AG10803 (cell line): ENCODE data around the gene PIK3R6.
"Not testable (repeated sequence)": the region's sequence is repeated elsewhere in the genome, so short reads cannot be mapped to it uniquely, and the experiment has no call there.

Experiments
- DNase-seq: peaks from one replicate; pipeline ENCODE4 v3.0.0; 2010; ENCODE audit warnings: low read depth
- H3K4me3 ChIP-seq: 2 replicates; pipeline ENCODE4 v1.5.1; 2011; ENCODE audit warnings: mild to moderate bottlenecking, low read length, control low read depth
- CTCF ChIP-seq: conservative IDR thresholded peaks from 2 replicates; pipeline ENCODE4 v1.5.1; 2011; ENCODE audit warnings: mild to moderate bottlenecking, low read length, control low read depth, inconsistent platforms

The PIK3R6 gene

GRCh38 chr17:8887834-8888703, 20.6 kb upstream of the PIK3R6 start:
- TF ChIP-seq CTCF, result peak; percentile 49
- DNase-seq, result peak; percentile 28
- H3K4me3 ChIP-seq, result no peak overlapping the region

GRCh38 chr17:8887301-8887700, 19.8 kb upstream of the PIK3R6 start:
- no peak overlapping the region for H3K4me3 ChIP-seq
- no peak for TF ChIP-seq CTCF
- no peak for DNase-seq

- no peak for DNase-seq
- TF ChIP-seq CTCF, result no peak
- no peak overlapping the region for H3K4me3 ChIP-seq
Measured at GRCh38 chr17:8885967-8886684, 18.7 kb upstream of the PIK3R6 start.

GRCh38 chr17:8885163-8885966, 17.9 kb upstream of the PIK3R6 start:
- not testable (repeated sequence) for DNase-seq

GRCh38 chr17:8884336-8884990, 17.0 kb upstream of the PIK3R6 start:
- TF ChIP-seq CTCF, result no peak
- no peak for DNase-seq
- H3K4me3 ChIP-seq, result no peak overlapping the region

More at GRCh38 chr17:8885163-8885966, 17.9 kb upstream of the PIK3R6 start:
- not testable (repeated sequence) for H3K4me3 ChIP-seq

- no peak for DNase-seq
- no peak for TF ChIP-seq CTCF
- H3K4me3 ChIP-seq, result no peak overlapping the region
Measured at GRCh38 chr17:8883353-8883752, 15.9 kb upstream of the PIK3R6 start.

GRCh38 chr17:8881606-8882005, 14.1 kb upstream of the PIK3R6 start:
- DNase-seq, result no peak
- no peak overlapping the region for H3K4me3 ChIP-seq
- TF ChIP-seq CTCF, result no peak
